Parathyroid adenoma (tissue), 2 donors: ENCODE data around the gene DLG5.

ENCODE experiments used
- H2AFZ ChIP-seq: fragments of 300-600 bp; sonication (generic); one replicate; pipeline ENCODE4 v1.7.0; 2017; ENCODE audit warnings: antibody characterized with exemption, mild to moderate bottlenecking
- H3K27ac ChIP-seq: fragments of 300-600 bp; sonication (generic); one replicate; pipeline ENCODE4 v1.7.0; 2017
- H3K27me3 ChIP-seq: fragments of 300-600 bp; sonication (generic); one replicate; pipeline ENCODE4 v1.7.0; 2017; ENCODE audit warnings: low read length; ENCODE audit not compliant: control insufficient read depth, insufficient read depth
- H3K36me3 ChIP-seq: fragments of 300-600 bp; sonication (generic); one replicate; pipeline ENCODE4 v1.7.0; 2017; ENCODE audit warnings: low read length; ENCODE audit not compliant: control insufficient read depth, insufficient read depth
- H3K4me1 ChIP-seq: fragments of 300-600 bp; sonication (generic); one replicate; pipeline ENCODE4 v1.7.0; 2017; ENCODE audit warnings: control low read depth
- H3K4me2 ChIP-seq: fragments of 300-600 bp; sonication (generic); one replicate; pipeline ENCODE4 v1.7.0; 2017; ENCODE audit warnings: low read length
- H3K4me3 ChIP-seq: fragments of 300-600 bp; sonication (generic); one replicate; pipeline ENCODE4 v1.7.0; 2017; ENCODE audit warnings: low read depth, low read length
- H3K79me2 ChIP-seq: fragments of 300-600 bp; sonication (generic); one replicate; pipeline ENCODE4 v1.7.0; 2017; ENCODE audit warnings: control low read depth
- H3K9ac ChIP-seq: fragments of 300-600 bp; sonication (generic); one replicate; pipeline ENCODE4 v1.7.0; 2017; ENCODE audit warnings: mild to moderate bottlenecking
- H3K9me3 ChIP-seq: fragments of 300-600 bp; sonication (generic); one replicate; pipeline ENCODE4 v1.7.0; 2017; ENCODE audit warnings: low read length; ENCODE audit not compliant: control insufficient read depth
- CTCF ChIP-seq: fragments of 300-600 bp; sonication (generic); IDR thresholded peaks from one replicate; pipeline ENCODE4 v1.7.0; 2017; ENCODE audit warnings: antibody characterized with exemption, mild to moderate bottlenecking
- donor health status: primary hyperparathyroidism.

DLG5 gene

DNA sequence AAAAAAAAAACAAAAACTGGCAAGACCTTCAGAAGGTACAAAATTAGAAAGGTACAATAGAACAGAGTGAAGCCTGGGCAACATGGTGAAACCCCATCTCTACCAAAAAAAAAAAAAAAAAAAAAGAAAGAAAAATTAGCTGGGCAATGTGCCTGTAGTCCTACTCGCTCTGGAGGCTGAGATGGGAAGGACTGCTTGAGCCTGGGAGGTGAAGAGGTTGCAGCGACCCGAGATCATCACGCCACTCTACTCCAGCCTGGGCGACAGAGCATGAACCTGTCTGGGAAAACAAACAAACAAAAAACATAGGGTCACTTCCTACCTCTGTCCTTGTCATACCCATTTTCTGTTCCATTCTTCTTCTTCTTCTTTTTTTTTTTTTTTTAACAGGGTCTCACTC lies 45.6 kb upstream of the DLG5 start:
- H3K27ac ChIP-seq = peak overlapping the region; percentile 79
- no peak overlapping the region for H3K4me3 ChIP-seq
- H3K36me3 ChIP-seq = no peaks in the 10 kb centered on the region
- H3K4me1 ChIP-seq = peaks cover 27% of the 10 kb centered on the region
- no peaks in the 10 kb centered on the region for H3K9me3 ChIP-seq
- peak; percentile 8 for TF ChIP-seq CTCF
- H3K9ac ChIP-seq = no peak overlapping the region
- H3K27me3 ChIP-seq = no peaks in the 10 kb centered on the region
- no peak overlapping the region for H3K4me2 ChIP-seq
- no peak overlapping the region for H2AFZ ChIP-seq
- H3K79me2 ChIP-seq = no peaks in the 10 kb centered on the region

DNA sequence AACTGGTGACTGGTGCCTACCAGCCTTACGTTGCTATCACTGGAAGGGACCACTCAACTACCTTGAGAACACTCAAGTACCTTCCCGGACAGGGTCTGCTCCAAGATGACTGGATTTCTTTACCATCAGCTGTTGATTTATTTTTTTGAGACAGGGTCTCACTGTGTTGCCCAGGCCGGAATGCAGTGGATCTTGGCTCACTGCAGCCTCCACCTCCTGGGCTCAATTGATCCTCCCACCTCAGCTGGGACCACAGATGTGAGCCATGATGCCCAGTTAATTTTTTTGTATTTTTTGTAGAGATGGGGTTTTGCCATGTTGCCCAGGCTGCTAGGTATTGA lies 45.2 kb upstream of the DLG5 start:
- Histone ChIP-seq H2AFZ (peak overlapping the region; percentile 50), H3K27me3 (no peaks in the 10 kb centered on the region), H3K36me3 (no peaks in the 10 kb centered on the region), H3K4me3 (peak overlapping the region; percentile 32), H3K4me1 (peaks cover 27% of the 10 kb centered on the region), H3K27ac (peak overlapping the region; percentile 79), H3K9ac (no peak overlapping the region), H3K4me2 (peak overlapping the region; percentile 49), H3K79me2 (no peaks in the 10 kb centered on the region), H3K9me3 (no peaks in the 10 kb centered on the region)
- TF ChIP-seq CTCF = no peak

DNA sequence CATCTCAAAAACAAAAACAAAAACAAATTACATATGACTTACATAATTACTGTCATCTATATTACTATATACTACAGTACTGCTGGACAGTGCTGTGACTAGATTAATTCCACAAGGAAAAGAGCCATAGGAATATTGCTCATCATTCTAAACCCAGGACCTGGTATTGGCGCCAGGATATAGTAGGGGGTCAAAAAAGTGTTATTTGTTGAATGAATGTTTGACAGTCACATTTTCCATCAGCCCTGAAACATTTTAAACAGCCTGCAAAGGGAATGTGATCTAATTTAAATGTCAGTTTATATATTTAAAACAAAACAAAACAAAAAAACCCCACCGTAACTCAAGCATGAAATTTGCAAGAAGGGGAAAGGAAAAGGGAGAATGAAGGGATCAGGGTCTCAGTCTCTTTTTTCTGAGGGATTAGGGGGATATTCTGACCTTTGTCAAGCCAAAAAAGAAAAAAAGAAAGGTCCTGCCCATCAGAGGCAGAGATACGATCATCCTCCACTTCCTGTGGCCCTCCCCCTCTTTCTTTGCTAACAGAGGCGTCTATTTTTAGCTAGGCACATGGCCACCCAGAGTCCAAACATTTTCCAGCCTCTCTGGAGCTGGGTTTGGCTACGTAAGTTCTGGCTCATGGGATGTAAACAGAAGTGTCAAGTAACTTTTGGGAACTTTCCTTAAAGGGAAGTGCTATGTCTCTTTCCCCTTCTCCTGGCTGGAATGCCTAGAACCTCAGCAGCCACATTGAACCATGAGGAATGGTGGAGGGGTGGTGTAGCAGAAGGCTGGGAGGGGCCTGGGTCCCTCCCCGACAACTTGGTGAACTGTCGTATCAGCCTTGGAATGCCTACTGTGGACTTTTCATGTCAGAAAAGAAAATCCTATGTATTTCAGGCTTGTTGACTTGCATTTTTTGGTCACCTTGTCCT lies 44.6 kb upstream of the DLG5 start:
- no peaks in the 10 kb centered on the region for H3K79me2 ChIP-seq
- peaks cover 27% of the 10 kb centered on the region for H3K4me1 ChIP-seq
- H3K27me3 ChIP-seq = no peaks in the 10 kb centered on the region
- peak overlapping the region; percentile 32 for H3K4me3 ChIP-seq
- TF ChIP-seq CTCF = no peak
- H3K9ac ChIP-seq = no peak overlapping the region
- H3K4me2 ChIP-seq = peak overlapping the region; percentile 49
- peak overlapping the region; percentile 50 for H2AFZ ChIP-seq
- H3K9me3 ChIP-seq = no peaks in the 10 kb centered on the region
- H3K36me3 ChIP-seq = no peaks in the 10 kb centered on the region
- H3K27ac ChIP-seq = peak overlapping the region; percentile 79

DNA sequence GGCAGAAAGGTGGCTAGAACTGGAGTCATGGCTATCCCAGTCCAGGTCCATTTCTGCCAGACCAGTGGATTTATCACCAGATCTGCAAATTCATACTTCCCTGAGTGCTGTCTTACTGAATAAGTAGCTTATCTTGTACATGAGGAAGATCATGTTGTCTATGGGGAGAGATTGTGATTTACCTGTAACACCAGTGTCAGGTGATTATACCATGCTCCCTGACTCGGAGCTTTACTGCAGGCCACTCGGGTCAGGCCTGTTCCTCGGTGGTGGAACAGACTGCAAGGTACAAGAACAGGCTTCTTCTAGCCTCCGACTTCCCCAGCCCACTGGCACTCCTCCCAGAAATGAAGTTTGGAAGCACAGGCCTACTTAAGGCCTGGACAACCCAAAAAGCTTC lies 42.6 kb upstream of the DLG5 start:
- peak overlapping the region; percentile 68 for H3K27ac ChIP-seq
- no peaks in the 10 kb centered on the region for H3K79me2 ChIP-seq
- H3K9ac ChIP-seq = no peak overlapping the region
- H3K4me2 ChIP-seq = no peak overlapping the region
- H3K9me3 ChIP-seq = no peaks in the 10 kb centered on the region
- peaks cover 27% of the 10 kb centered on the region for H3K4me1 ChIP-seq
- no peak overlapping the region for H3K4me3 ChIP-seq
- H3K36me3 ChIP-seq = no peaks in the 10 kb centered on the region
- H3K27me3 ChIP-seq = no peaks in the 10 kb centered on the region
- H2AFZ ChIP-seq = peak overlapping the region; percentile 67
- TF ChIP-seq CTCF = no peak

- H3K79me2 ChIP-seq = no peaks in the 10 kb centered on the region
- no peaks in the 10 kb centered on the region for H3K9me3 ChIP-seq
- no peaks in the 10 kb centered on the region for H3K27me3 ChIP-seq
- H3K9ac ChIP-seq = no peak overlapping the region
- no peaks in the 10 kb centered on the region for H3K36me3 ChIP-seq
- no peak overlapping the region for H3K27ac ChIP-seq
- H3K4me1 ChIP-seq = peaks cover 27% of the 10 kb centered on the region
- H2AFZ ChIP-seq = no peak overlapping the region
- no peak overlapping the region for H3K4me3 ChIP-seq
- no peak for TF ChIP-seq CTCF
- no peak overlapping the region for H3K4me2 ChIP-seq
Measured at GRCh38 chr10:77967611-77968022, 41.1 kb upstream of the DLG5 start.
